HG03442 (cell line): ENCODE measurements around the gene POTEB3.
"Not testable (repeated sequence)": the region's sequence is repeated elsewhere in the genome, so short reads cannot be mapped to it uniquely, and the experiment has no call there.

Source experiments
- ATAC-seq: cut with Tn5 transposase; IDR thresholded peaks from one replicate; pipeline ENCODE4 v1.9.1; 2021; ENCODE audit warnings: mild to moderate bottlenecking, moderate library complexity; ENCODE audit not compliant: unreplicated experiment

Gene POTEB3

DNA sequence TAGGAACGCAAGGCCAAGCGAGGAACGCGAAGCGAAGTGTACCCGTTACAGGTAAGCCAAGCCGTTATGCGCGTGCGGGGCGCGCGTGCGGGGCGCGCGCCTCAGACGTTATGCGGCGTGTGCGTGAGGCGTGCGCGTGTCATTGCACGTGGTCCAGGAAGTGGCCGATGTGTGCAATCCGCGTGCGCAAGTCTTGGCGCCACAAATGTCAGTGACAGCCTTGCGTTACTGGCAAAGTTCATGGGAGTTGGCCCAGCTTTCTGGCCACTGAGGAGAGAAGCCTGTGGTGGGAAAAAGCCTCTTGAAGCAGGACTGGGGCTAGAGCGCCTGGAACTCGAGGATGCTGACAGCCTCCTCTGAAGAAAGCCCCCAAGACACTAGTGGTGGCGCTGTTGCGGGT is at the start of gene POTEB3:
Gene POTEB3, minus strand, starts transcription at position 101 of the 400 bp plus-strand sequence. CDS start 488 bp downstream, outside the sequence.
- ATAC-seq = not testable (repeated sequence)

DNA sequence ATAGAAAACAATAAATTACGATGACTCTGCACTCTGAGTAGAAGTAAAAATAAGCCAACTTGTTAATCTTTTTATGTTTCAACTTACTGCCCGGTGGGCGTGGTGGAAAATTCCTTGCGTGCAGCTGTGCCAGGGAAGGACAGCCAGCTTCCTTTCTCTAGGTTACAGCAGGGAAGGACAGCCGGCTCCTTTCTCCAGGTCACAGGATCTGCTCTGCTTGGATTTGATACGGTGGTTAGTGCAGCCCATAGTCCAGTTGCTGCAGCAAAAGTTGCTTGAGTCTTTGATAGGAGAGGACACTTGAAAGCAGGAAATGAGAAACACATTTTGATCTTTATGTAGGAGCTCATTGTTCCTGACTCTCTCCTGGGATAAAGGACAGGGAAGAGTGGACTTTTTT is 13.4 kb upstream of the POTEB3 start:
- not testable (repeated sequence) for ATAC-seq

DNA sequence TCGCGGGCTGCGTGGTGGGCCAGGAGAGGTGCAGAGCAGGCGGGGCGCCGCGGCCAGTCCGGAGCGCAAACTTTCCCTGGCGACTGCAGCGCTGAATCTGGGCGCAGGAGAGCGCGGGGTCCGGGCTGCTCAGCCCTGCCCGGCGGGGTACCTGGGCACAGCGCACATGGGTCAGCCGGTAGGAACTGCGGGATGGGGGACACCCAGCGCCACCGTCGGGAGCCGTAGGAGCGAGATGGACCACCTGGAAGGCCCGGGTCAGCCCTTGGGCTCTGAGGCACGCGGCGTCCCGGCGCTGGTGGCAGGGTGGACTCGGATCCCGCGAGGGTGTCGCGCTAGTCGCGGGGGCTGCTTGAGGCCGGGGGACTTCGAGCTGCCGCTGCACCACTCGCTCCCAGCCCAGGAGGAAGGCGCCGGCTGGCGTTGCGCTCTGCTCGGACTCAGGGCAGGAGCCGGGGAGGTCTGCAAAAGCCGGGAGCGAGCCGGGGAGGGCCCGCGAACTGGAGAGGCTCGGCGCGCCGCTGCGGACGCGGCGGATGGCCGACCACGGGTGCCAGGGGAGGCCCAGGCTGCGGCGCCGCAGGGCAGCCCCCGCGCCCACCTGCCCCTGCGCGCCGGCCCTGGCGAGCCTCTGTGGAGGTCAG is 11.7 kb upstream of the POTEB3 start:
- not testable (repeated sequence) for ATAC-seq

DNA sequence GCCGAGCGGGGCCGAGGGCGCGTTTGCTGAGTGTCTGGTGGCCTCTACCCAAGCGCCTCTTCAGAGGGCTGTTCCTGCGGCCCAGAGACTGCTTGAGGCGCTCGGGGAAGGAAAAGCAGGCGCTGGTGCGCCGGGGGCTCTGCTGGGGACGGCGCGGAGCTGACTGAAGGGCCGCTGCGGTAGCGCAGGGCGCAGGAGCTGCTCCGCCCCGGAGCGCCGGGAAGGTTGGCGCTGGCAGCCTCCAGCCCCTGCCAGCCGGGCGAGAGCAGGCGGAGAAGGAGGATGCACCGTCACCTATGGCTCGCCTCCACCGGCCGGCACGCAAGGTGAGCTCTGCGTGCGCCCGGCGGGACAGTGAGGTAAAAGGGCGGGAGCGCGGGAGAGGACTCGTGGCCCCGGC is 11.2 kb upstream of the POTEB3 start:
- ATAC-seq = not testable (repeated sequence)

DNA sequence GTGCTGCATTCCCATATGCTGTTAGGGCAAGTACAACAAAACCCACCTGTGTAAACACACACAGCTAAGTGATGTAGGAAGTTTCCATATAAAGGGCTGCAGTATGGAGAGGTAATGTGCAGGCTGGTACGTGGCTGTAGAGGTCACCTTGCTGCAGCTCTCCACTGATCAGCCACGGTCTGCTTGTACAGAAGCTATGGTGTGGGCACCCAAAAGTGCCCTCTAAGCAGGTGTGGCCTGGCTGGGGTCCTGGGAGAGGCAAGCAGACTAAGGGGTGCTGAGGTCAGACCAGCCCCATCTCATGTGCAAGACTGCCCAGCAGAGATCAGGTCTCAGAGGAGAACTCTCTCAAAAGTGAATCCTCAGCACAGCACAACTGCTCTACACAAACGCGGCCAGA is 32.9 kb downstream of the POTEB3 start:
- ATAC-seq = not testable (repeated sequence)

DNA sequence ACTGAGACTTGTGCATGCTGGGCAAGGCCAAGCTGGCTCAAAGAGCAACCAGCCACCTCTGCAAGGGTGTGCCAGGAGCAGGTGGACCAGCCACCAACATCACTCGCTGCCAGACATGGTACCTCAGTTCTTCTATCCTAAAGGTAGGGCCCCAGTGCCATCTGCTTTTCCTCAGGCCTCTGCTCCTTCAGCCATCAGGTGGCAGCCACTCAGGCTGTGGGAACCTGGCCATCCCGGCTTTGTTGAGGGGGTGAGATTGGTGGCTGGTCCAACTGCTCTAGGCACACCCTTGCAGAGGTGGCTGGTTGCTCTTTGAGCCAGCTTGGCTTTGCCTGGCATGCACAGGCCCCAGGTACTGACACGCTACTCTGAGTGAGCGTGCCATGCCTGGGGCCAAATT is 38.8 kb downstream of the POTEB3 start:
- not testable (repeated sequence) for ATAC-seq

DNA sequence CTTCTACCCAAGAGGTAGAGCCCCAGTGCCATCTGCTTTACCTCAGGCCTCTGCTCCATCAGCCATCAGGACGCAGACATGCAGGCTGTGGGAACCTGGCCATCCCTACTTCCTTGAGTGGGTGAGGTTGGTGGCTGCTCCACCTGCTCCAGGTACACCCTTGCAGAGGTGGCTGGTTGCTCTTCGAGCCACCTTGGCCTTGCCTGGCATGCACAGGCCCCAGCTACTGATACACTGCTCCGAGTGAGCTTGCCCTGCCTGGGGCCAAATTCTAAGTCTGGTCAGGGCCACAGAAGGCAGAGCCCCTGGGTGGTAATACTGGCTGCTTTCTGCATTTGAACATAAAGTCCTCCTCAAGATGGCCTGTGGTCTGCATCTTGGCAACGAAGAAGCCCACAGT is 41.2 kb downstream of the POTEB3 start:
- ATAC-seq = not testable (repeated sequence)

DNA sequence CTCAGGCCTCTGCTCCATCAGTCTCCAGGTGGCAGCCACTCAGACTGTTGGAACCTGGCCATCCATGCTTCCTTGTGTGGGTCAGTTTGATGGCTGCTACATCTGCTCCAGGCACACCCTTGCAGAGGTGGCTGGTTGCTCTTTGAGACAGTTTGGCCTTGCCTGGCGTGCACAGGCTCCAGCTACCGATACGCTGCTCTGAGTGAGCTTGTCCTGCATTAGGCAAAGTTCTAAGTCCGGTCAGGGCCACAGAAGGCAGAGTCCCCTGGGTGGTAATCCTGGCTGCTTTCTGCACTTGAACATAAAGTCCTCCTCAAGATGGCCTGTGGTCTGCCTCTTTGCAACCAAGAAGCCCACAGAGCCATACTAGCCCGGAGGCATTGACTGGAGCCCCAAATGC is 41.8 kb downstream of the POTEB3 start:
- not testable (repeated sequence) for ATAC-seq

DNA sequence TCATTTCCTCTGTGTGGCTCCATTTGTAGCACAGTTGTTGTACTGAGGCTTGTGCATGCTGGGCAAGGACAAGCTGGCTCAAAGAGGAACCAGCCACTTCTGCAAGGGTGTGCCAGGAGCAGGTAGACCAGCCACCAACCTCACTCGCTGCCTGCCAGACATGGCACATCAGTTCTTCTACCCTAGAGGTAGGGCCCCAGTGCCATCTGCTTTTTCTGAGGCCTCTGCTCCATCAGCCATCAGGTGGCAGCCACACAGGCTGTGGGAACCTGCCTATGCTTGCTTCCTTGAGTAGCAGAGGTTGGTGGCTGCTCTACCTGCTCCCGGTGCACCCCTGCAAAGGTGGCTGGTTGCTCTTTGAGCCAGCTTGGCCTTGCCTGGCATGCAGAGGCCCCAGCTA is 42.6 kb downstream of the POTEB3 start:
- ATAC-seq = not testable (repeated sequence)

DNA sequence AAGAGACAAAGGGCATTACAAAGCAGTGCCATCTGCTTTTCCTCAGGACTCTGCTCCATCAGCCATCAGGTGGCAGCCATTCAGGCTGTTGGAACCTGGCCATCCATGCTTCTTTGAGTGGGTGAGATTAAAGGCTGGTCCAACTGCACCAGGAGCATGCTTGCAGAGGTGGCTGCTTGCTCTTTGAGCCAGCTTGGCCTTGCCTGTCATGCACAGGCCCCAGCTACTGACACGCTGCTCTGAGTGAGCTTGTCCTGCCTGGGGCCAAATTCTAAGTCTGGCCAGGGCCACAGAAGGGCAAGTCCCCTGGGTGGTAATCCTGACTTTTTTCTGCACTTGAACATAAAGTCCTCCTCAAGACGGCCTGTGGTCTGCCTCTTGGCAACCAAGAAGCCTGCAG is 43.1 kb downstream of the POTEB3 start:
- not testable (repeated sequence) for ATAC-seq

DNA sequence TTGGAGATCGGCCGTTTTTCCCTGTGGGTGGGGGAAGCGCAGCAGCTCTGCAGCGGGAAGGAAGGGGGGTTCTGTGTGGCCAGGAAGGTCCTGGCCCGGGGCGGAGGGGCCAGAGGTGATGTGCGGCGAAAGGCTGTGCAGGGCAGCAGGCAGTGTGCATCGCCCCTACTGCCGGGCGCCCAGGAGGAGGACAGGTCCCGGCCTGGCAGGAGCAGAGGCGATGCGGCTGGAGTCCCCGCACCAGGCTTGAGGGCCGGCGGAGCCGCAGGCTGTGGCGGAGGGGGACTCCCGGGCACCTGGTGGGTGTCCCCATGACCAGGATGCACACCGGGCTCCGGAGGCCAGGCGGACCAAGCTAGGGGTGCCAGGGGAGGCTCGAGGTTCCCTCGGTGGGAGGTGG is 54.3 kb downstream of the POTEB3 start:
- not testable (repeated sequence) for ATAC-seq

DNA sequence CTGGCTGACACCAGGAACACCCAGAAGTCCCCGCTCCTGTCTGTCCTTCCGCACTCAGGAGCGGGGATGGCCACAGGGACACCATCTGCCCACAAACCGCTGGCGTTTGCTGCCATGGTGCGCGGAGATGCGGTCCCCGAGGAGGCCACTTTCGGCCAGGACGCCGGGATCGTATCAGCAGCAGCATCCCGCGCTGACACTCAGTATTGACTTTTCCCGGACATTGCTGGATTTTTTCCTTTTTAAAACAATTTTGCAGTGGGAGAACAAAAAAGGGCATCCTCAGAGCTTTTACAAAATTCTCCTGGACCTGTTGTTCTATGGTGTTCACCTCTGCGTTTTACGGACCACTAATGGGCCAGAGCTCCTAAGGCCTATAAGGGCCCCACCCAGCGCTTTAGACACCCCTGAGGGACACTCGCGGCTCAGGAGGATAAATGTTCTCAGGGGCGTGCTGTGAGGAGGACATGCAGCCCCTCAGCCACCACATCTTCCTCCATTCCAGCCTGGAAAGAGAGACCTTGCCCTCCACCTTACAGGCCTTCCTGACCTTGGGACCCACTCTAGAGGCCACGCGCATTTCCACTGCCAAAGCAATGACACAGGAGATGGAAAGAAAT is 56.3 kb downstream of the POTEB3 start:
- not testable (repeated sequence) for ATAC-seq

DNA sequence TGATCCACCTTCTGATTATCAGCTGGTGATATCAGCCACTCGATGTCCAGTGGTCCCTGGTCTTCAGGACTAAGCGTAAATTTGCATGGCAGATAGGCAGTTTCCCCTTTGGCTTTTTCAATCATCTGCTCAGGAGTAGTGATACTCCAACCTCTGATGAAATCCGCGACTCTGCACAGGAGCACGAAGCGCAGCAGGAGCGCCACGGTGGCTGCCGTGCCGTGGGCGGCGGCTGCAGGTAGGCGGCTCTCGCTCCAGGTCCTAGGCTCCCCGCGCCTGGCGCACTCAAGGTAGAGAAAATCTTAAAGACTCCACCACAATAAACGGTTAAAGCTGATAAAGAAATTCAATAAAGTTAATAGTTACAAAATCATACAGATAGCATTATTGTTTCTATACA is 66.6 kb downstream of the POTEB3 start:
- not testable (repeated sequence) for ATAC-seq

DNA sequence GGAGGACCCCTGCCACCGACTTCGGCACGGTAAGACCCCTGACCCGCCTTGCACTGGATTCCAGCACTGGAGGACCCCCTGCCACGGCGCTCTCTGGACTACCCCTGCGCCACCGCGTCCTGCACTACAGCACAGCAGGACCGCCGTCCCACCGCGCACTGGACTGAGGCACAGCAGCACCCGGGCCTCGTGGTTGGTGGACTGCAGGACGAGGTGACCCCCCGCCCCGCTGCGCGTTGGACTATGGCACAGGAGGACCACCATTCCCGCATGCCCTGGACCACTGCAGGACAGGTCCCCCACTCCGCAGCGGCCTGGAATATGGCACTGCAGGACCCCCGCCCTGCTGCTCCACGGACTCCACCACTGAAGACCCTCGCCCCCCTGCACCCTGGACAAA is 71.1 kb downstream of the POTEB3 start:
- not testable (repeated sequence) for ATAC-seq

DNA sequence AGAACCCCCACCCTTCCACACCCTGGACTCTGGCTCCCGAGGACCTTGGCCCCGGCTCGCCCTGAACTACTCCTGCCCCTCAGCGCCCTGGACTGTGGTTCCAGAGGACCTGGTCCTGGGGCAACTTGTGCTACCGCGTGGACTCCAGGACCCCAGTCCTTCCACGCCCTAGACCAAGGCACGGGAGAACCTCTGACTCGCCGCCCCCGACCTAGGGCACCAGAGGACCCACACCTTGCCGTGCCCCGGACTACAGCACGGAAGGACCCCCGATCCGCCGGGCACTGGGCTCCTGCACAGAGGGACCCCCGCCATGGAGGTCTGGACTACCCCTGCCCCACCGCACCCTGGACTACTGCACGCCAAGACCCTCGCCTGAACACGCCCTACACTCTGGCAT is 71.7 kb downstream of the POTEB3 start:
- not testable (repeated sequence) for ATAC-seq
